Stomach smooth muscle (tissue), 2 donors: ENCODE results near the gene GABRG3.

ENCODE experiments used
- H3K27ac ChIP-seq: one replicate; pipeline ENCODE4 v1.7.0; 2013; ENCODE audit warnings: mild to moderate bottlenecking, low read length, inconsistent platforms
- H3K27me3 ChIP-seq, 2 donors: one replicate each; pipeline ENCODE4 v1.7.0; 2013; ENCODE audit warnings: low read length in 2 of 2; ENCODE audit not compliant: insufficient read depth in 2 of 2, control insufficient read depth in 1 of 2
- H3K36me3 ChIP-seq, 2 donors: one replicate each; pipeline ENCODE4 v1.7.0; 2013; ENCODE audit warnings: low read length in 2 of 2; ENCODE audit not compliant: control insufficient read depth in 2 of 2, insufficient read depth in 2 of 2
- H3K4me1 ChIP-seq: one replicate; pipeline ENCODE4 v1.7.0; 2013; ENCODE audit warnings: low read length; ENCODE audit not compliant: control insufficient read depth, insufficient read depth
- H3K4me3 ChIP-seq, 2 donors: one replicate each; pipeline ENCODE4 v1.7.0; 2013; ENCODE audit warnings: low read length in 2 of 2
- H3K9ac ChIP-seq, 2 donors: one replicate each; pipeline ENCODE4 v1.7.0; 2013; ENCODE audit warnings: low read length in 2 of 2, mild to moderate bottlenecking in 1 of 2
- H3K9me3 ChIP-seq, 2 donors: one replicate each; pipeline ENCODE4 v1.7.0; 2013; ENCODE audit warnings: low read length in 2 of 2; ENCODE audit not compliant: control insufficient read depth in 2 of 2
- donor health status: healthy.
- donor health status: Pancreatic carcinoma.

GABRG3 gene

GRCh38 chr15:27473845-27474244, 502.9 kb downstream of the GABRG3 start:
- Histone ChIP-seq H3K36me3 (no peaks in the 10 kb centered on the region), H3K9ac (no peak overlapping the region), H3K9me3 (peaks cover 0 to 2% of the 10 kb centered on the region in 2 donors), H3K27me3 (no peaks in the 10 kb centered on the region), H3K4me1 (no peaks in the 10 kb centered on the region), H3K27ac (no peak overlapping the region), H3K4me3 (no peak overlapping the region)

- no peak overlapping the region for H3K9ac ChIP-seq
- H3K36me3 ChIP-seq, result no peaks in the 10 kb centered on the region
- peaks cover 3% of the 10 kb centered on the region for H3K4me1 ChIP-seq
Observed at GRCh38 chr15:27475395-27475794, 504.4 kb downstream of the GABRG3 start.

GRCh38 chr15:27479296-27480140, 508.5 kb downstream of the GABRG3 start:
- peaks cover 0 to 2% of the 10 kb centered on the region in 2 donors for H3K9me3 ChIP-seq
- H3K4me3 ChIP-seq, result no peak overlapping the region
- no peaks in the 10 kb centered on the region for H3K36me3 ChIP-seq
- no peaks in the 10 kb centered on the region for H3K27me3 ChIP-seq
- no peak overlapping the region for H3K27ac ChIP-seq
- peaks cover 3% of the 10 kb centered on the region for H3K4me1 ChIP-seq
- no peak overlapping the region for H3K9ac ChIP-seq

More at GRCh38 chr15:27475395-27475794, 504.4 kb downstream of the GABRG3 start:
- Histone ChIP-seq H3K4me3 (no peak overlapping the region), H3K9me3 (peaks cover 0 to 2% of the 10 kb centered on the region in 2 donors), H3K27me3 (no peaks in the 10 kb centered on the region), H3K27ac (no peak overlapping the region)

GRCh38 chr15:27480141-27480530, 509.2 kb downstream of the GABRG3 start:
- Histone ChIP-seq H3K27me3 (no peaks in the 10 kb centered on the region), H3K27ac (no peak overlapping the region), H3K9ac (no peak overlapping the region), H3K36me3 (no peaks in the 10 kb centered on the region), H3K4me1 (peaks cover 3% of the 10 kb centered on the region), H3K9me3 (peaks cover 0 to 2% of the 10 kb centered on the region in 2 donors), H3K4me3 (no peak overlapping the region)

GRCh38 chr15:27480642-27481041, 509.7 kb downstream of the GABRG3 start:
- no peak overlapping the region for H3K4me3 ChIP-seq
- peaks cover 3% of the 10 kb centered on the region for H3K4me1 ChIP-seq
- H3K27me3 ChIP-seq, result no peaks in the 10 kb centered on the region
- no peaks in the 10 kb centered on the region for H3K36me3 ChIP-seq
- H3K27ac ChIP-seq, result no peak overlapping the region
- no peak overlapping the region for H3K9ac ChIP-seq
- no peaks in the 10 kb centered on the region for H3K9me3 ChIP-seq

- Histone ChIP-seq H3K27ac (no peak overlapping the region), H3K36me3 (no peaks in the 10 kb centered on the region), H3K27me3 (no peaks in the 10 kb centered on the region), H3K4me3 (no peak overlapping the region), H3K9me3 (no peaks in the 10 kb centered on the region), H3K4me1 (peaks cover 3% of the 10 kb centered on the region), H3K9ac (no peak overlapping the region)
Observed at GRCh38 chr15:27481768-27482167, 510.8 kb downstream of the GABRG3 start.

- Histone ChIP-seq H3K4me1 (peaks cover 3% of the 10 kb centered on the region), H3K9ac (no peak overlapping the region), H3K9me3 (no peaks in the 10 kb centered on the region), H3K27me3 (no peaks in the 10 kb centered on the region), H3K36me3 (no peaks in the 10 kb centered on the region), H3K4me3 (no peak overlapping the region), H3K27ac (no peak overlapping the region)
Observed at GRCh38 chr15:27482287-27482686, 511.3 kb downstream of the GABRG3 start.

- H3K27ac ChIP-seq, result no peak overlapping the region
- H3K36me3 ChIP-seq, result no peaks in the 10 kb centered on the region
- peaks cover 3% of the 10 kb centered on the region for H3K4me1 ChIP-seq
- H3K4me3 ChIP-seq, result no peak overlapping the region
- no peaks in the 10 kb centered on the region for H3K9me3 ChIP-seq
- H3K9ac ChIP-seq, result no peak overlapping the region
- no peaks in the 10 kb centered on the region for H3K27me3 ChIP-seq
Observed at GRCh38 chr15:27483124-27483523, 512.1 kb downstream of the GABRG3 start.

GRCh38 chr15:27485265-27485664, 514.3 kb downstream of the GABRG3 start:
- no peaks in the 10 kb centered on the region for H3K4me1 ChIP-seq

GRCh38 chr15:27486051-27486450, 515.1 kb downstream of the GABRG3 start:
- no peak overlapping the region for H3K27ac ChIP-seq
- H3K4me1 ChIP-seq, result no peaks in the 10 kb centered on the region
- H3K9ac ChIP-seq, result no peak overlapping the region
- no peak overlapping the region for H3K4me3 ChIP-seq
- no peaks in the 10 kb centered on the region for H3K27me3 ChIP-seq
- H3K9me3 ChIP-seq, result peaks cover 0 to 3% of the 10 kb centered on the region in 2 donors
- no peaks in the 10 kb centered on the region for H3K36me3 ChIP-seq

More at GRCh38 chr15:27485265-27485664, 514.3 kb downstream of the GABRG3 start:
- Histone ChIP-seq H3K27me3 (no peaks in the 10 kb centered on the region), H3K9me3 (peaks cover 0 to 3% of the 10 kb centered on the region in 2 donors), H3K4me3 (no peak overlapping the region), H3K9ac (no peak overlapping the region), H3K36me3 (no peaks in the 10 kb centered on the region), H3K27ac (no peak overlapping the region)
